ENCODE results near the gene ACY1. TPM values are rescaled to one million over a fixed set of nuclear protein-coding genes. Genes with fewer than 3 reads are reported as not detected.
A peak's percentile ranks its signal among the peaks of the same experiment; 100 is the strongest.

Gene ACY1
- total RNA-seq, 1 experiment from 2014 or later: 62.6 TPM

- no peaks in the 10 kb centered on the region for H3K79me1 ChIP-seq (ENCODE audit: insufficient read depth, low read depth, low read length, poor library complexity, severe bottlenecking)
- peak within 1 kb of the TSS; percentile 73; the same call in 1 of the 2 replicates for H3K4ac ChIP-seq (ENCODE audit: low read depth, low read length)
- Mint-ChIP-seq H3K27ac (peak within 1 kb of the TSS; percentile 70 to 98 (median 94); a peak in 6 of 7 replicates), H3K36me3 (ENCODE audit: insufficient read depth in 1 of 3, low read depth in 3 of 3) (peaks cover 0 to 5% (median 2%) of the 10 kb centered on the region in 3 experiments; a peak in 4 of 7 replicates), H3K4me1 (peaks cover 45 to 68% of the 10 kb centered on the region in 2 experiments), H3K27me3 (ENCODE audit: low read depth) (peaks cover 33% of the 10 kb centered on the region), H3K9me3 (no peaks in the 10 kb centered on the region), H3K4me3 (peak within 1 kb of the TSS; percentile 80 to 89)
- no peak within 1 kb of the TSS for H2AFZ ChIP-seq (ENCODE audit: low read length)
- peak; percentile 72 for DNase-seq
- peak within 1 kb of the TSS; percentile 88 for H2BK12ac ChIP-seq (ENCODE audit: insufficient read length, low read depth, low read length)
- peak within 1 kb of the TSS; percentile 74 for H2BK120ac ChIP-seq (ENCODE audit: low read depth, low read length, poor library complexity, severe bottlenecking)
- H3K23ac ChIP-seq (ENCODE audit: insufficient read length, low read depth, low read length): no peak within 1 kb of the TSS
- H4K5ac ChIP-seq (ENCODE audit: insufficient read length, low read depth, low read length): no peak within 1 kb of the TSS
- H2AK5ac ChIP-seq (ENCODE audit: insufficient read length, low read length): no peak within 1 kb of the TSS
- H3K18ac ChIP-seq (ENCODE audit: insufficient read length, low read depth, low read length): peak within 1 kb of the TSS; percentile 82
- H3K4me2 ChIP-seq (ENCODE audit: insufficient read depth, insufficient read length, low read length): peak within 1 kb of the TSS; percentile 67
- H3K56ac ChIP-seq (ENCODE audit: insufficient read length, low read depth, low read length): no peak within 1 kb of the TSS
- H3K9ac ChIP-seq (ENCODE audit: extremely low read depth, insufficient read length, low read length): peak within 1 kb of the TSS; percentile 71
- H3K4me1 ChIP-seq (ENCODE audit: insufficient read depth, low read length): peaks cover 11% of the 10 kb centered on the region; the same call in 1 of the 2 replicates
- no peak within 1 kb of the TSS for H3T11ph ChIP-seq (ENCODE audit: low read length)
- WGBS (ENCODE audit: extremely low coverage, insufficient read length, low lambda C conversion rate): no CpG with 5 or more reads among the region's 90 CpGs
- no peak within 1 kb of the TSS for H3K27ac ChIP-seq (ENCODE audit: insufficient read length, low read depth, low read length)
- H3K9me3 ChIP-seq (ENCODE audit: control insufficient read depth, low read depth, low read length): no peaks in the 10 kb centered on the region
- H2BK5ac ChIP-seq (ENCODE audit: insufficient read length, low read length): no peak within 1 kb of the TSS
- no peaks in the 10 kb centered on the region for H3K79me2 ChIP-seq (ENCODE audit: insufficient read depth, low read length)
- no peaks in the 10 kb centered on the region for H4K20me1 ChIP-seq (ENCODE audit: control insufficient read depth, insufficient read depth, insufficient read length)
- H2BK15ac ChIP-seq (ENCODE audit: low read depth, low read length): no peak within 1 kb of the TSS
- no peak within 1 kb of the TSS for H4K8ac ChIP-seq (replicated peaks; ENCODE audit: insufficient read length, low read depth, low read length)
- H3K27me3 ChIP-seq (ENCODE audit: insufficient read depth, low read length): no peaks in the 10 kb centered on the region
- TF ChIP-seq CTCF (conservative IDR thresholded peaks at IDR 0.05): no peak
- no peak within 1 kb of the TSS for H4K91ac ChIP-seq (ENCODE audit: insufficient read length, low read depth, low read length)
- peaks cover 11% of the 10 kb centered on the region for H3K23me2 ChIP-seq (ENCODE audit: insufficient read length, low read depth, low read length, poor library complexity, severe bottlenecking)
- H3K14ac ChIP-seq (ENCODE audit: insufficient read depth, low read length): peak within 1 kb of the TSS; percentile 90
- H2BK20ac ChIP-seq (ENCODE audit: low read depth, low read length, poor library complexity, severe bottlenecking): no peak within 1 kb of the TSS
Measured at GRCh38 chr3:51967384-51968169, 15.8 kb upstream of the ACY1 start, which contains the start of gene PCBP4. Gene PCBP4 (minus strand): TSS chr3:51967454. CDS start chr3:51961240, 6,214 bp downstream.

Data from H9 (cell line).